CD4-positive, CD25-positive, alpha-beta regulatory T cell (primary cell): ENCODE results near the gene MRPL18. TPM values are rescaled to one million over a fixed set of nuclear protein-coding genes. Genes with fewer than 3 reads are reported as not detected.
A peak's percentile ranks its signal among the peaks of the same experiment; 100 is the strongest.
"Not testable (repeated sequence)": the region's sequence is repeated elsewhere in the genome, so short reads cannot be mapped to it uniquely, and the experiment has no call there.

Source experiments
- ATAC-seq, 2 donors: fragments of 150-1000 bp; cut with Tn5 transposase; one replicate each; pipeline ENCODE4 v1.10.0; 2021; ENCODE audit warnings: low read depth in 2 of 2, moderate number of reproducible peaks in 2 of 2, moderate library complexity in 1 of 2
- DNase-seq, 3 donors: peaks; one replicate each; pipeline versions ENCODE4 v3.0.0 to v3.0.0-alpha.2; 2012 to 2022; ENCODE audit warnings: mixed read lengths in 1 of 3
- H3K27ac ChIP-seq: one replicate; pipeline ENCODE4 v1.7.0; 2013; ENCODE audit warnings: mild to moderate bottlenecking, low read length; ENCODE audit not compliant: insufficient read depth, poor library complexity, severe bottlenecking
- H3K27me3 ChIP-seq: one replicate; pipeline ENCODE4 v1.7.0; 2013; ENCODE audit warnings: low read length; ENCODE audit not compliant: control insufficient read depth, insufficient read depth
- H3K36me3 ChIP-seq: one replicate; pipeline ENCODE4 v1.7.0; 2013; ENCODE audit warnings: mild to moderate bottlenecking, low read length, moderate library complexity; ENCODE audit not compliant: control insufficient read depth, insufficient read depth
- H3K4me1 ChIP-seq: 2 replicates; pipeline ENCODE4 v1.7.0; 2013; ENCODE audit warnings: mild to moderate bottlenecking, low read length; ENCODE audit not compliant: insufficient read depth, control insufficient read depth, poor library complexity, severe bottlenecking
- H3K4me3 ChIP-seq: one replicate; pipeline ENCODE4 v1.7.0; 2013; ENCODE audit warnings: low read depth, mild to moderate bottlenecking, low read length, moderate library complexity
- H3K9me3 ChIP-seq, 2 experiments: 1 replicate in 1 of 2; 2 replicates in 1 of 2; pipeline ENCODE4 v1.7.0; 2013; ENCODE audit warnings: low read length in 2 of 2, mild to moderate bottlenecking in 1 of 2, moderate library complexity in 1 of 2; ENCODE audit not compliant: control insufficient read depth in 2 of 2
- H3K27ac Mint-ChIP-seq, 3 donors: one replicate each; pipeline ENCODE4 v1.8.0; 2020 to 2022; ENCODE audit warnings: mild to moderate bottlenecking in 3 of 3, mixed read lengths in 3 of 3, moderate library complexity in 2 of 3
- H3K27me3 Mint-ChIP-seq: one replicate; pipeline ENCODE4 v1.8.0; 2022; ENCODE audit warnings: mild to moderate bottlenecking, mixed read lengths
- H3K36me3 Mint-ChIP-seq: one replicate; pipeline ENCODE4 v1.8.0; 2020; ENCODE audit warnings: mixed read lengths
- H3K4me1 Mint-ChIP-seq, 4 donors: one replicate each; pipeline ENCODE4 v1.8.0; 2020 to 2022; ENCODE audit warnings: mixed read lengths in 4 of 4, mild to moderate bottlenecking in 1 of 4
- H3K4me3 Mint-ChIP-seq, 4 donors: one replicate each; pipeline ENCODE4 v1.8.0; 2020 to 2022; ENCODE audit warnings: mild to moderate bottlenecking in 4 of 4, mixed read lengths in 4 of 4, moderate library complexity in 3 of 4
- H3K9me3 Mint-ChIP-seq, 7 donors: one replicate each; pipeline ENCODE4 v1.8.0; 2020 to 2022; ENCODE audit warnings: mixed read lengths in 7 of 7, mild to moderate bottlenecking in 3 of 7, moderate library complexity in 2 of 7
- polyA plus RNA-seq, 4 donors: library from polyadenylated mRNA; unstranded; fragments of 300-500 nt; fragmentation: Illumina TruSeq; gene quantifications; one replicate each; pipeline ENCODE4 v1.2.3, GENCODE V29; 2021
- total RNA-seq: library from RNA; stranded (reverse); gene quantifications from one replicate; pipeline ENCODE4 v1.2.3, GENCODE V29; 2022

MRPL18 gene
- total and polyA plus RNA-seq, 5 donors from 2014 or later, result 21.7 to 122 (median 94.5) TPM

- H3K4me1 Mint-ChIP-seq, result peaks cover 13 to 16% (median 15%) of the 10 kb centered on the region in 4 donors
- H3K27me3 Mint-ChIP-seq, result no peaks in the 10 kb centered on the region
- no peak overlapping the region for H3K4me3 ChIP-seq
- H3K36me3 ChIP-seq, result peaks cover 80% of the 10 kb centered on the region
- no peaks in the 10 kb centered on the region for H3K9me3 ChIP-seq
- ATAC-seq, result no peak
- DNase-seq, result no peak
- H3K9me3 Mint-ChIP-seq, result no peaks in the 10 kb centered on the region
- peak overlapping the region in 1 of 3 donors; percentile 20 for H3K27ac Mint-ChIP-seq
- no peak overlapping the region for H3K27ac ChIP-seq
- peaks cover 67% of the 10 kb centered on the region for H3K36me3 Mint-ChIP-seq
- no peak overlapping the region for H3K4me3 Mint-ChIP-seq
- peaks cover 7% of the 10 kb centered on the region for H3K4me1 ChIP-seq
- H3K27me3 ChIP-seq, result no peaks in the 10 kb centered on the region
Measured at GRCh38 chr6:159778131-159778530, 12.1 kb upstream of the MRPL18 start.

- DNase-seq, result no peak
- Histone ChIP-seq H3K9me3 (no peaks in the 10 kb centered on the region), H3K36me3 (peaks cover 84% of the 10 kb centered on the region), H3K27me3 (no peaks in the 10 kb centered on the region), H3K27ac (no peak overlapping the region), H3K4me1 (peaks cover 7% of the 10 kb centered on the region), H3K4me3 (no peak overlapping the region)
- peaks cover 70% of the 10 kb centered on the region for H3K36me3 Mint-ChIP-seq
- no peak for ATAC-seq
- no peaks in the 10 kb centered on the region for H3K9me3 Mint-ChIP-seq
- peaks cover 13 to 19% (median 15%) of the 10 kb centered on the region in 4 donors for H3K4me1 Mint-ChIP-seq
- H3K27me3 Mint-ChIP-seq, result no peaks in the 10 kb centered on the region
- H3K27ac Mint-ChIP-seq, result peak overlapping the region in 1 of 3 donors; percentile 20
- no peak overlapping the region for H3K4me3 Mint-ChIP-seq
Measured at GRCh38 chr6:159778542-159779103, 11.6 kb upstream of the MRPL18 start.

- no peaks in the 10 kb centered on the region for H3K9me3 Mint-ChIP-seq
- no peaks in the 10 kb centered on the region for H3K9me3 ChIP-seq
- H3K36me3 ChIP-seq, result peaks cover 48% of the 10 kb centered on the region
- H3K27me3 ChIP-seq, result no peaks in the 10 kb centered on the region
- peak overlapping the region; percentile 86 for H3K4me3 ChIP-seq
- peaks cover 11 to 72% (median 48%) of the 10 kb centered on the region in 4 donors for H3K4me1 Mint-ChIP-seq
- ATAC-seq (no peak), DNase-seq (peak in 1 of 3 donors; percentile 4)
- H3K27ac ChIP-seq, result peak overlapping the region; percentile 97
- peaks cover 39% of the 10 kb centered on the region for H3K36me3 Mint-ChIP-seq
- H3K4me1 ChIP-seq, result peaks cover 29% of the 10 kb centered on the region
- peak overlapping the region; percentile 89 to 97 (median 92) for H3K27ac Mint-ChIP-seq
- peak overlapping the region; percentile 90 to 100 (median 99) for H3K4me3 Mint-ChIP-seq
- peaks cover 8% of the 10 kb centered on the region for H3K27me3 Mint-ChIP-seq
Measured at GRCh38 chr6:159788276-159788675, 2.0 kb upstream of the MRPL18 start.

GRCh38 chr6:159788753-159789376, 1.4 kb upstream of the MRPL18 start:
- H3K36me3 Mint-ChIP-seq, result peaks cover 35% of the 10 kb centered on the region
- peak overlapping the region; percentile 95 to 100 (median 99) for H3K4me3 Mint-ChIP-seq
- peak overlapping the region; percentile 87 for H3K4me3 ChIP-seq
- peak overlapping the region; percentile 97 for H3K27ac ChIP-seq
- no peaks in the 10 kb centered on the region for H3K9me3 Mint-ChIP-seq
- H3K9me3 ChIP-seq, result no peaks in the 10 kb centered on the region
- peak overlapping the region; percentile 92 to 99 (median 94) for H3K27ac Mint-ChIP-seq
- H3K36me3 ChIP-seq, result peaks cover 46% of the 10 kb centered on the region
- peaks cover 11 to 71% (median 48%) of the 10 kb centered on the region in 4 donors for H3K4me1 Mint-ChIP-seq
- H3K27me3 ChIP-seq, result no peaks in the 10 kb centered on the region
- H3K4me1 ChIP-seq, result peaks cover 29% of the 10 kb centered on the region
- DNase-seq (peak in 2 of 3 donors; percentile 16 to 45), ATAC-seq (no peak)
- peaks cover 8% of the 10 kb centered on the region for H3K27me3 Mint-ChIP-seq

- Histone ChIP-seq H3K27ac (peak within 1 kb of the TSS; percentile 97), H3K4me3 (peak within 1 kb of the TSS; percentile 87), H3K4me1 (peaks cover 29% of the 10 kb centered on the region), H3K27me3 (no peaks in the 10 kb centered on the region), H3K36me3 (peaks cover 45% of the 10 kb centered on the region), H3K9me3 (no peaks in the 10 kb centered on the region)
- ATAC-seq (peak; percentile 81 to 85), DNase-seq (peak; percentile 98 to 100 (median 99))
- Mint-ChIP-seq H3K9me3 (no peaks in the 10 kb centered on the region), H3K36me3 (peaks cover 38% of the 10 kb centered on the region), H3K4me3 (peak within 1 kb of the TSS; percentile 95 to 100 (median 99)), H3K27me3 (peaks cover 8% of the 10 kb centered on the region), H3K4me1 (peaks cover 11 to 75% (median 53%) of the 10 kb centered on the region in 4 donors), H3K27ac (peak within 1 kb of the TSS; percentile 97 to 99 (median 99))
Measured at GRCh38 chr6:159789377-159790148, 704 bp upstream of the MRPL18 start, which contains the start of gene TCP1. Gene TCP1, minus strand, starts transcription at chr6:159789602. Its CDS starts 134 bp downstream, at chr6:159789468.

- H3K27me3 ChIP-seq, result no peaks in the 10 kb centered on the region
- H3K27ac ChIP-seq, result peak overlapping the region; percentile 97
- no peak for ATAC-seq
- Mint-ChIP-seq H3K36me3 (peaks cover 28% of the 10 kb centered on the region), H3K4me1 (peaks cover 11 to 74% (median 47%) of the 10 kb centered on the region in 4 donors), H3K27me3 (peaks cover 8% of the 10 kb centered on the region), H3K4me3 (peak overlapping the region; percentile 95 to 100 (median 99)), H3K27ac (peak overlapping the region; percentile 94 to 99 (median 99)), H3K9me3 (no peaks in the 10 kb centered on the region)
- peaks cover 30% of the 10 kb centered on the region for H3K36me3 ChIP-seq
- H3K4me3 ChIP-seq, result peak overlapping the region; percentile 87
- no peaks in the 10 kb centered on the region for H3K9me3 ChIP-seq
- peak in 2 of 3 donors; percentile 6 to 41 for DNase-seq
- H3K4me1 ChIP-seq, result peaks cover 29% of the 10 kb centered on the region
Measured at GRCh38 chr6:159790956-159791598, 810 bp downstream of the MRPL18 start.

GRCh38 chr6:159794976-159795375, 4.7 kb downstream of the MRPL18 start:
- H3K27me3 ChIP-seq, H3K27me3 Mint-ChIP-seq, H3K27ac Mint-ChIP-seq, H3K27ac ChIP-seq, H3K4me3 ChIP-seq, DNase-seq, H3K4me3 Mint-ChIP-seq, ATAC-seq, H3K9me3 Mint-ChIP-seq, H3K9me3 ChIP-seq: not testable (repeated sequence)
- Mint-ChIP-seq H3K4me1 (peaks cover 19 to 60% (median 35%) of the 10 kb centered on the region in 4 donors), H3K36me3 (peaks cover 37% of the 10 kb centered on the region)
- H3K36me3 ChIP-seq, result peaks cover 50% of the 10 kb centered on the region
- peaks cover 19% of the 10 kb centered on the region for H3K4me1 ChIP-seq
